ENCODE results near the gene HUWE1.

GRCh38 chrX:53685711-53686110 lies 808 bp downstream of the HUWE1 start:
- TF ChIP-seq CTCF (IDR thresholded peaks at IDR 0.05; ENCODE audit: low read depth, low read length) (no peak), EZH2phosphoT487 (IDR thresholded peaks at IDR 0.05; ENCODE audit: low read depth) (no peak)

Measured in OCI-LY3 (cell line).